HEK293 (cell line): ENCODE data around the gene DCDC2.

ENCODE experiments used
- CTCF ChIA-PET: fragments of 350-600 bp; formaldehyde crosslinking; extraction: SDS; loops from one replicate; lab custom pipeline; 2021; ENCODE audit warnings: antibody characterized with exemption; lab: Yijun Ruan, JAX
- POLR2A ChIA-PET: fragments of 300-600 bp; formaldehyde crosslinking; extraction: SDS; loops from one replicate; lab custom pipeline; 2020; ENCODE audit warnings: antibody characterized with exemption, inconsistent platforms; lab: Yijun Ruan, JAX
- H3K27ac ChIP-seq: fragments of 200-500 bp; sonication (Bioruptor generic); 2 replicates; pipeline ENCODE4 v1.5.1; 2014; ENCODE audit warnings: low read depth, low read length, control low read depth, inconsistent platforms; ENCODE audit errors: extremely low read depth
- H3K36me3 ChIP-seq, 2 experiments: fragments of 200-500 bp in 1 of 2; sonication (Bioruptor generic) in 1 of 2; 1 replicate in 1 of 2; 2 replicates in 1 of 2; pipeline ENCODE4 v1.5.1; 2014 to 2017; ENCODE audit warnings: inconsistent platforms in 2 of 2, low read length in 2 of 2; ENCODE audit not compliant: control insufficient read depth in 2 of 2, insufficient read depth in 1 of 2
- H3K4me1 ChIP-seq: fragments of 200-500 bp; sonication (Bioruptor generic); 2 replicates; pipeline ENCODE4 v1.5.1; 2014; ENCODE audit warnings: mild to moderate bottlenecking, low read length, inconsistent platforms; ENCODE audit not compliant: control insufficient read depth, insufficient read depth
- H3K4me3 ChIP-seq: 2 replicates; pipeline ENCODE4 v1.5.1; 2011; ENCODE audit warnings: low read depth, mild to moderate bottlenecking, control low read depth, low read length, moderate library complexity
- H3K9me3 ChIP-seq: fragments of 200-500 bp; sonication (Bioruptor generic); 2 replicates; pipeline ENCODE4 v1.5.1; 2014; ENCODE audit warnings: low read depth, low read length, inconsistent platforms; ENCODE audit not compliant: control insufficient read depth, insufficient read depth
- AEBP2 ChIP-seq: fragments of 450-650 bp; formaldehyde crosslinking; IDR thresholded peaks from 2 replicates; pipeline ENCODE4 v1.5.1; 2016; ENCODE audit warnings: missing biosample characterization, missing genetic modification characterization, borderline replicate concordance
- GLIS1 ChIP-seq: fragments of 450-650 bp; formaldehyde crosslinking; IDR thresholded peaks from 2 replicates; pipeline ENCODE4 v1.5.1; 2016; ENCODE audit warnings: missing biosample characterization, missing genetic modification characterization
- HOXD13 ChIP-seq: sonication (generic); formaldehyde crosslinking; IDR thresholded peaks from 2 replicates; pipeline ENCODE4 v1.8.0; 2022; ENCODE audit warnings: missing genetic modification reagents, borderline replicate concordance
- MYNN ChIP-seq: fragments of 450-650 bp; formaldehyde crosslinking; IDR thresholded peaks from 2 replicates; pipeline ENCODE4 v1.5.1; 2016; ENCODE audit warnings: missing biosample characterization, missing genetic modification characterization, borderline replicate concordance
- PATZ1 ChIP-seq: fragments of 450-650 bp; formaldehyde crosslinking; IDR thresholded peaks from 2 replicates; pipeline ENCODE4 v1.5.1; 2016; ENCODE audit warnings: missing biosample characterization, missing genetic modification characterization
- REPIN1 ChIP-seq: fragments of 450-650 bp; formaldehyde crosslinking; IDR thresholded peaks from 2 replicates; pipeline ENCODE4 v1.5.1; 2017; ENCODE audit warnings: missing biosample characterization, missing genetic modification characterization, low read depth
- SP3 ChIP-seq: fragments of 450-650 bp; formaldehyde crosslinking; IDR thresholded peaks from 2 replicates; pipeline ENCODE4 v1.5.1; 2016; ENCODE audit warnings: missing biosample characterization, missing genetic modification characterization
- ZFP37 ChIP-seq: fragments of 450-650 bp; formaldehyde crosslinking; IDR thresholded peaks from 2 replicates; pipeline ENCODE4 v1.5.1; 2016; ENCODE audit warnings: missing biosample characterization, missing genetic modification characterization
- ZNF174 ChIP-seq: fragments of 450-650 bp; formaldehyde crosslinking; IDR thresholded peaks from 2 replicates; pipeline ENCODE4 v1.5.0; 2017; ENCODE audit warnings: missing biosample characterization, mild to moderate bottlenecking, missing genetic modification characterization
- ZNF18 ChIP-seq: fragments of 450-650 bp; formaldehyde crosslinking; IDR thresholded peaks from 2 replicates; pipeline ENCODE4 v1.5.1; 2016; ENCODE audit warnings: missing biosample characterization, missing genetic modification characterization
- ZNF280D ChIP-seq: fragments of 450-650 bp; formaldehyde crosslinking; IDR thresholded peaks from 2 replicates; pipeline ENCODE4 v1.5.1; 2016; ENCODE audit warnings: missing biosample characterization, missing genetic modification characterization
- ZNF362 ChIP-seq: fragments of 450-650 bp; formaldehyde crosslinking; IDR thresholded peaks from 2 replicates; pipeline ENCODE4 v1.5.1; 2016; ENCODE audit warnings: missing biosample characterization, missing genetic modification characterization
- ZNF513 ChIP-seq: fragments of 450-650 bp; IDR thresholded peaks from 2 replicates; pipeline ENCODE4 v1.5.1; 2018; ENCODE audit warnings: missing biosample characterization, missing genetic modification characterization
- ZNF514 ChIP-seq: fragments of 450-650 bp; formaldehyde crosslinking; IDR thresholded peaks from 2 replicates; pipeline ENCODE4 v1.5.1; 2016; ENCODE audit warnings: missing biosample characterization, missing genetic modification characterization
- ZNF549 ChIP-seq: fragments of 450-650 bp; IDR thresholded peaks from 2 replicates; pipeline ENCODE4 v1.5.1; 2018; ENCODE audit warnings: missing biosample characterization, missing genetic modification characterization, mild to moderate bottlenecking, inconsistent platforms, moderate library complexity
- ZNF555 ChIP-seq: fragments of 450-650 bp; formaldehyde crosslinking; conservative IDR thresholded peaks from 2 replicates; pipeline ENCODE4 v1.5.1; 2017; ENCODE audit warnings: missing biosample characterization, mild to moderate bottlenecking, missing genetic modification characterization, inconsistent platforms
- ZNF571 ChIP-seq: fragments of 450-650 bp; formaldehyde crosslinking; IDR thresholded peaks from 2 replicates; pipeline ENCODE4 v1.5.0; 2017; ENCODE audit warnings: missing biosample characterization, missing genetic modification characterization
- ZNF677 ChIP-seq: fragments of 450-650 bp; IDR thresholded peaks from 2 replicates; pipeline ENCODE4 v1.5.0; 2018; ENCODE audit warnings: missing biosample characterization, mild to moderate bottlenecking, missing genetic modification characterization, moderate library complexity
- ZNF707 ChIP-seq: fragments of 450-650 bp; formaldehyde crosslinking; IDR thresholded peaks from 2 replicates; pipeline ENCODE4 v1.5.1; 2016; ENCODE audit warnings: missing biosample characterization, missing genetic modification characterization
- ZSCAN16 ChIP-seq: fragments of 450-650 bp; formaldehyde crosslinking; IDR thresholded peaks from 2 replicates; pipeline ENCODE4 v1.5.1; 2016; ENCODE audit warnings: missing biosample characterization, missing genetic modification characterization

DCDC2 gene

GRCh38 chr6:24339932-24340331 is 17.9 kb downstream of the DCDC2 start (continued):
- no peak for TF ChIP-seq PATZ1 (tag by site-specific recombination)

GRCh38 chr6:24334285-24334684 is 23.6 kb downstream of the DCDC2 start:
- peaks cover 6% of the 10 kb centered on the region; the same call in 1 of the 2 replicates for H3K4me1 ChIP-seq
- no peaks in the 10 kb centered on the region for H3K36me3 ChIP-seq
- H3K27ac ChIP-seq, result no peak overlapping the region
- ChIA-PET POLR2A (no interaction called here), CTCF (interaction anchor here (0.6 to 1.1 kb wide), 2 partner anchors 51 to 57 kb away, joined by 3 to 4 read pairs; no protein-coding TSS in a partner anchor)
- H3K9me3 ChIP-seq, result no peaks in the 10 kb centered on the region
- TF ChIP-seq AEBP2 (no peak), ZNF571 (tag by site-specific recombination) (no peak), ZFP37 (tag by site-specific recombination) (no peak), ZNF18 (tag by site-specific recombination) (no peak), MYNN (tag by site-specific recombination) (no peak), ZNF549 (tag by site-specific recombination) (no peak), HOXD13 (CRISPR knock-in tag) (no peak), ZNF513 (no peak), REPIN1 (no peak), ZNF362 (tag by site-specific recombination) (no peak), ZNF280D (tag by site-specific recombination) (no peak), ZNF514 (tag by site-specific recombination) (no peak), SP3 (tag by site-specific recombination) (no peak), ZNF555 (tag by site-specific recombination) (no peak), GLIS1 (tag by site-specific recombination) (no peak), ZSCAN16 (tag by site-specific recombination) (no peak), ZNF707 (no peak), ZNF677 (tag by site-specific recombination) (no peak), ZNF174 (tag by site-specific recombination) (no peak)
- no peak overlapping the region for H3K4me3 ChIP-seq
